Uterus (tissue), 4 donors: ENCODE measurements around the gene CATSPERD. TPM values are rescaled to one million over a fixed set of nuclear protein-coding genes. Genes with fewer than 3 reads are reported as not detected.

Experiments
- DNase-seq, 2 donors: peaks; one replicate each; pipeline ENCODE4 v3.0.0-alpha.2; 2019 to 2020
- H3K27ac ChIP-seq, 2 donors: fragments of 200-600 bp; sonication (generic); 1 replicate in 1 of 2; 2 replicates in 1 of 2; pipeline ENCODE4 v1.5.1; 2016 to 2018
- H3K27me3 ChIP-seq, 2 donors: fragments of 200-600 bp; sonication (generic); one replicate each; pipeline ENCODE4 v1.5.1; 2018 to 2019; ENCODE audit warnings: control low read depth in 1 of 2
- H3K36me3 ChIP-seq, 2 donors: fragments of 200-600 bp; sonication (generic); one replicate each; pipeline ENCODE4 v1.5.1; 2019; ENCODE audit warnings: control low read depth in 1 of 2
- H3K4me1 ChIP-seq, 2 donors: fragments of 200-600 bp; sonication (generic); one replicate each; pipeline ENCODE4 v1.5.1; 2018 to 2019; ENCODE audit warnings: control low read depth in 1 of 2
- H3K4me3 ChIP-seq, 2 donors: fragments of 200-600 bp; sonication (generic); 1 replicate in 1 of 2; 2 replicates in 1 of 2; pipeline ENCODE4 v1.5.1; 2018 to 2019; ENCODE audit warnings: mild to moderate bottlenecking in 1 of 2
- H3K9me3 ChIP-seq, 2 donors: fragments of 200-600 bp; sonication (generic); one replicate each; pipeline ENCODE4 v1.5.1; 2019; ENCODE audit warnings: control low read depth in 1 of 2
- POLR2A ChIP-seq, 2 donors: fragments of 450-650 bp; IDR thresholded peaks; one replicate each; pipeline ENCODE4 v1.6.1; 2016; ENCODE audit warnings: antibody characterized with exemption in 2 of 2, mild to moderate bottlenecking in 1 of 2, moderate library complexity in 1 of 2
- intact Hi-C: fragments of 100-400 bp; cut with DNase I; formaldehyde crosslinking; loops from one replicate; pipeline ENCODE4 v1.15.1; 2023; ENCODE audit warnings: low total_unique reads
- total RNA-seq, 4 donors: library from RNA; depleted of rRNA in 3 of 4; stranded (reverse); fragments of >200 nt in 3 of 4; gene quantifications; one replicate each; pipeline versions ENCODE4 v1.1.0 to v1.2.4, GENCODE V29; 2014 to 2023
- TF ChIP-seq, protein P1 (sequence below), 4 experiments: fragments of 200-600 bp in 2 of 4; fragments of 450-650 bp in 2 of 4; sonication (generic) in 2 of 4; IDR thresholded peaks; one replicate each; pipeline ENCODE4 v1.5.1; 2016 to 2019; ENCODE audit warnings: antibody characterized with exemption in 4 of 4, mild to moderate bottlenecking in 2 of 4, moderate library complexity in 1 of 4
- donor health status: DM: yes; HTN: yes; CAD: no.

CATSPERD gene
- total RNA-seq, 4 donors from 2014 or later: not detected

DNA sequence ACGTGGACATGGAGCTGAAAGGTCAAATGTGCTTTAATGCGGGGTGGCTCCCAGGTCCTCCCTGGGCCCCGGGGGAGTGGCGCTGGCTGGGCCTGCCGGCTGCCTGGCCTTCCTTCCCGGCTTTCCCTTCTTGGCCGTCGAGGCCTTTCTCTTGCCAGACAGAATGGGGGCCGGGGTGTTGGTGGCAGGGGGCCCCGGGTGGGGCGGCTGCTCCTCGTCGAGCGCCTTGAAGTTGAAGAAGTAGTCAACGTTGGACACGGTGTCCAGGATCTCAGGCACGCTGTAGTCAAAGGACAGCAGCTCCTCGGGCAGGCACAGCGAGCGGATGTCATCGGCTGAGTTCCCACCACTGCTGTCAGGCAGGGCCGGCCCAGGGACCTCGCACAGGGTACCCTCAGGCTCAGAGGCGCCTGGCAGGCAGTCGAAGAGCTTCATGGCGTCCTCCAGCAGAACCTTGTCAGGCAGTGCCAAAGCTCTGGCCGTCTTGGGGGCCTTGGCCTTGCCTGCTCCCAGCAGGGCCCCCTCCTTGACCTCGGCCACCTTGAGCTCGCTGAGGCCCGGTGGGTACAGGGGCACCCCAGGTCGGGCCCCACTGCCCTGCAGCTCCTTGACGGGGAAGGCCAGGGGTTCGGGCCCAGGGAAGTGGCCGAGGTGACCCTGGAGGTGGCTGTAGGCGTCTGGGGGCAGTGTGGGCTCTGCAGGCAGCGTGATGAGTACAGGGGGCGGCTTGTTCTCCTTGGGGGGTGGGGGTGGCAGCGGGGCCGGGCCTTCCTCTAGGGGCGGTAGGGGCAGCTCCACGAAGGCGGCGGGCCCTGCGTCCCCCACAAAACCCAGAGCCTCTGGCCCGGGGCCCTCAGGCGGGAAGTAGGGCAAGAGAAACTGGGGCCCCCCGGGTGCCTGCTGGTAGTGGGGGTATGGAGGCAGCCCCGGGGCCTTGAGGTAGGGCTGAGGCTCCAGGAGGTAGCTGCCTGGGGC is 62.8 kb downstream of the CATSPERD start:
- H3K27ac ChIP-seq: no peak overlapping the region
- intact Hi-C loops: no loop called here
- no peaks in the 10 kb centered on the region for H3K27me3 ChIP-seq
- TF ChIP-seq POLR2A (IDR thresholded peaks at IDR 0.05): no peak
- TF ChIP-seq, protein P1, sequence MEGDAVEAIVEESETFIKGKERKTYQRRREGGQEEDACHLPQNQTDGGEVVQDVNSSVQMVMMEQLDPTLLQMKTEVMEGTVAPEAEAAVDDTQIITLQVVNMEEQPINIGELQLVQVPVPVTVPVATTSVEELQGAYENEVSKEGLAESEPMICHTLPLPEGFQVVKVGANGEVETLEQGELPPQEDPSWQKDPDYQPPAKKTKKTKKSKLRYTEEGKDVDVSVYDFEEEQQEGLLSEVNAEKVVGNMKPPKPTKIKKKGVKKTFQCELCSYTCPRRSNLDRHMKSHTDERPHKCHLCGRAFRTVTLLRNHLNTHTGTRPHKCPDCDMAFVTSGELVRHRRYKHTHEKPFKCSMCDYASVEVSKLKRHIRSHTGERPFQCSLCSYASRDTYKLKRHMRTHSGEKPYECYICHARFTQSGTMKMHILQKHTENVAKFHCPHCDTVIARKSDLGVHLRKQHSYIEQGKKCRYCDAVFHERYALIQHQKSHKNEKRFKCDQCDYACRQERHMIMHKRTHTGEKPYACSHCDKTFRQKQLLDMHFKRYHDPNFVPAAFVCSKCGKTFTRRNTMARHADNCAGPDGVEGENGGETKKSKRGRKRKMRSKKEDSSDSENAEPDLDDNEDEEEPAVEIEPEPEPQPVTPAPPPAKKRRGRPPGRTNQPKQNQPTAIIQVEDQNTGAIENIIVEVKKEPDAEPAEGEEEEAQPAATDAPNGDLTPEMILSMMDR (IDR thresholded peaks at IDR 0.05): no peak
- no peaks in the 10 kb centered on the region for H3K4me1 ChIP-seq
- H3K9me3 ChIP-seq: no peaks in the 10 kb centered on the region
- no peak for DNase-seq
- H3K4me3 ChIP-seq: no peak overlapping the region
- no peaks in the 10 kb centered on the region for H3K36me3 ChIP-seq

DNA sequence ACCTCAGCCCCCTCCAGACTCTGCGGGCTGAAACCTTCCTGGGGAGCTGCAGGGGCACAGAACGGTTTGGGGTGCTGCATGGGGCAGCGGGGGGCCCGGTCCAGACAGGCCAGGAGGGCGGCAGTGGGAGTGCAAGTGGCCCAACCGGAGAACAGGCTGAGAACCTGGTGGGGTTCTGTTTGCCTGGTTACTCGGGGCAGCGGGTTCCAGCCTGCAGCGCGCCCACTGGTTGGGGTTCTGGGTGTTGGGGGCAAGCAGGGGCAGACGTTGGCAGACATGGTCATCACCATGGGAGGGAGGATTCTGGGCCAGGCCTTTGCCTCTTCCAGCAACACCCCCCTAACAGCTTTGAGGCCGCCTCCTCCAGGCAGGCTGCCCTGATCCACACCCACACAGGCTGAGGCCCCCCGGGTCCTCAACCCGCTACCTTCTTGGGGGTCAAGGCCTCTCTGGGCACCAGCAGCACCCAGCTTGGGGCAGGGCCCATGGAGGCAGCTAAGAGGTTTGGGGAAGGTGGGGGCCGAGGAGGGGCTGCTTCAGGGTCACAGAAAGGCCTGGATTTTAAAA is 64.2 kb downstream of the CATSPERD start, which contains the start of gene PRR22:
PRR22 (minus strand) TSS at position 166 of the 567 bp plus-strand sequence; CDS start at position 80, 86 bp downstream.
- intact Hi-C loops: no loop called here
- no peaks in the 10 kb centered on the region for H3K9me3 ChIP-seq
- H3K36me3 ChIP-seq: no peaks in the 10 kb centered on the region
- no peak for DNase-seq
- H3K4me3 ChIP-seq: no peak within 1 kb of the TSS
- H3K27me3 ChIP-seq: no peaks in the 10 kb centered on the region
- TF ChIP-seq, protein P1 (IDR thresholded peaks at IDR 0.05): no peak
- no peak for TF ChIP-seq POLR2A (IDR thresholded peaks at IDR 0.05)
- no peak within 1 kb of the TSS for H3K27ac ChIP-seq
- H3K4me1 ChIP-seq: no peaks in the 10 kb centered on the region

DNA sequence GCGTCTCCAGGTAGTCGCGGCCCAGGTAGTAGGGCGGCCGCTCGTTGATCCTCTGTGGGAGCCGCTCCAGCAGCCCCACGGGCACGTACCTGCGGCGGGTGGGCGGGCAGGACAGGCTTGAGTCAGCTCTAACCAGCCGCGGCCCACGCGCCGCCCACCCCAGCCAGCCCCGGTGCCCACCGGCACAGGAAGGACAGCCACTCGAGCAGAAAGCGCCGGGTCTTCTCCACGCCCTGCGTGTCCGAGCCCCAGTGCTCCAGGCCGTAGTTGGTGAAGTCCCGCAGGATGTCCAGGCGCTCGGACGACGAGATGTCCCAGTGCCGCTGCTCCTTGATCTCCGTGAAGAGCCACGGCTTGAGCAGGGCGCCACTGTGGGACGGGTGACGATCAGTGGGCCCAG is 65.0 kb downstream of the CATSPERD start:
- Histone ChIP-seq H3K27ac (no peak overlapping the region), H3K9me3 (no peaks in the 10 kb centered on the region), H3K4me1 (no peaks in the 10 kb centered on the region), H3K27me3 (no peaks in the 10 kb centered on the region), H3K36me3 (no peaks in the 10 kb centered on the region), H3K4me3 (no peak overlapping the region)
- intact Hi-C loops: no loop called here
- DNase-seq: no peak
- TF ChIP-seq POLR2A (IDR thresholded peaks at IDR 0.05): no peak
- TF ChIP-seq, protein P1 (IDR thresholded peaks at IDR 0.05): no peak

GRCh38 chr19:5786593-5787408 is 66.4 kb downstream of the CATSPERD start:
- Histone ChIP-seq H3K27me3 (no peaks in the 10 kb centered on the region), H3K27ac (no peak overlapping the region), H3K36me3 (no peaks in the 10 kb centered on the region), H3K9me3 (no peaks in the 10 kb centered on the region), H3K4me1 (no peaks in the 10 kb centered on the region), H3K4me3 (no peak overlapping the region)
- intact Hi-C loops: no loop called here
- DNase-seq: no peak
- TF ChIP-seq POLR2A (IDR thresholded peaks at IDR 0.05): no peak
- TF ChIP-seq, protein P1 (IDR thresholded peaks at IDR 0.05): no peak
